SU-DHL-6 (cell line): Measurements from ENCODE around the gene OR8A1.

ENCODE experiments used
- CTCF ChIP-seq: fragments of 200-600 bp; sonication (generic); IDR thresholded peaks from one replicate; pipeline ENCODE4 v1.5.1; 2017; ENCODE audit warnings: antibody characterized with exemption, mild to moderate bottlenecking, low read length, moderate library complexity; ENCODE audit not compliant: insufficient read depth, poor library complexity, severe bottlenecking
- EZH2phosphoT487 ChIP-seq: fragments of 200-600 bp; sonication (generic), shearing (Covaris generic); conservative IDR thresholded peaks from 2 replicates; pipeline ENCODE4 v1.6.1; 2018; ENCODE audit warnings: mild to moderate bottlenecking, antibody characterized with exemption, low read length, moderate library complexity, mixed read lengths

GRCh38 chr11:124543554-124543953, 26.2 kb upstream of the OR8A1 start, which contains the start of gene OR8B12:
- TF ChIP-seq CTCF: no peak
- TF ChIP-seq EZH2phosphoT487: no peak
